ENCODE results near the gene NSMF.

DNA sequence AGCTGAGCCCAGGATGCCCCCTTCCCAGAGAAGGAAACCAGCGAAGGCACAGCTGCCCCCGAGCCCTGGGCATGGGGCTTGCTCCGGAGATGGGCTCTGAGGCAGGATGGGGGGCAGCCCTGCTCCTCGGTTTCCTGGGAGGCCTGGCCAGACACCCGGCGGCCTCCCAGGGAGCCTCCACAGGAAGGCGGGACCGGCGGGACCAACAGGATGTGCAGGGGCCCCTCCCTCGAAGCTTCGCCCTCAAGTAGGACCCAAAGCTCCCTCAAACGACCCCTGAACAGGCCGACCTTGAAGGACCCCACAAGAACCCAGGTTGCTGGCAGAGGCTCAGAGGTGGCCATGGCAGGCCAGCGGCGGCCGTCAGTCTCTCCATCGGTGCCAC lies 47.9 kb downstream of the NSMF start:
- TF ChIP-seq GATA2 (IDR thresholded peaks at IDR 0.05; ENCODE audit: low read depth, low read length) (no peak), GATA3 (IDR thresholded peaks at IDR 0.05; ENCODE audit: low read depth, low read length) (no peak)
